Measurements from ENCODE around the gene SLC27A4. TPM values are rescaled to one million over a fixed set of nuclear protein-coding genes. Genes with fewer than 3 reads are reported as not detected.

The SLC27A4 gene
- total and polyA plus RNA-seq, 2 of the 13 experiments (the other 11 are each of a cell fraction or from before 2014, with no cell fraction given): 10.6 to 18.8 TPM

- TF ChIP-seq CREM (IDR thresholded peaks at IDR 0.05) (peak; percentile 89), CREM (CRISPR knock-in tag; IDR thresholded peaks at IDR 0.05) (no peak), ZNF275 (CRISPR knock-in tag; IDR thresholded peaks at IDR 0.05; ENCODE audit: borderline replicate concordance) (peak; percentile 72), CC2D1A (CRISPR knock-in tag; IDR thresholded peaks at IDR 0.05) (no peak), HNRNPUL1 (IDR thresholded peaks at IDR 0.05; ENCODE audit: low read depth, low read length) (no peak), NFKBIZ (CRISPR knock-in tag; IDR thresholded peaks at IDR 0.05) (no peak), ZMYM2 (CRISPR knock-in tag; IDR thresholded peaks at IDR 0.05) (no peak), ZNF232 (CRISPR knock-in tag; IDR thresholded peaks at IDR 0.05; ENCODE audit: borderline replicate concordance) (peak; percentile 77; the same call in 1 of the 2 replicates), FOXO4 (CRISPR knock-in tag; conservative IDR thresholded peaks at IDR 0.05) (no peak), BRCA1 (CRISPR knock-in tag; IDR thresholded peaks at IDR 0.05) (no peak; the same call in none of the 2 replicates), FOXK2 (IDR thresholded peaks at IDR 0.05) (no peak), FOXP4 (CRISPR knock-in tag; IDR thresholded peaks at IDR 0.05) (peak; percentile 63), ZNF33A (CRISPR knock-in tag; IDR thresholded peaks at IDR 0.05; ENCODE audit: borderline replicate concordance) (no peak), ZNF503 (CRISPR knock-in tag; IDR thresholded peaks at IDR 0.05) (peak; percentile 88), ATF3 (CRISPR knock-in tag; IDR thresholded peaks at IDR 0.05) (no peak), ATM (IDR thresholded peaks at IDR 0.05; ENCODE audit: borderline replicate concordance) (no peak), HIC2 (CRISPR knock-in tag; IDR thresholded peaks at IDR 0.05; ENCODE audit: low read depth) (0 out of 2 replicates have a peak, but pooled peaks have one; percentile 52), JUND (CRISPR knock-in tag; IDR thresholded peaks at IDR 0.05) (peak; percentile 33; the same call in 1 of the 2 replicates)
Observed at GRCh38 chr9:128322404-128323211, 17.7 kb upstream of the SLC27A4 start, which contains the start of the genes COQ4 and TRUB2 (continued).
